Activated naive CD4-positive, alpha-beta T cell treated with anti-CD3 and anti-CD28 coated beads, Interleukin-2, amount 50 U/mL, for 24 hours (primary cell): ENCODE measurements around the gene PPP2R1B.

Experiments
- H3K27ac Mint-ChIP-seq: one replicate; pipeline ENCODE4 v1.8.0; 2021; ENCODE audit warnings: mild to moderate bottlenecking, mixed read lengths
- H3K27me3 Mint-ChIP-seq: one replicate; pipeline ENCODE4 v1.8.0; 2021; ENCODE audit warnings: mixed read lengths
- H3K36me3 Mint-ChIP-seq: one replicate; pipeline ENCODE4 v1.8.0; 2021; ENCODE audit warnings: mixed read lengths
- H3K4me1 Mint-ChIP-seq: one replicate; pipeline ENCODE4 v1.8.0; 2021; ENCODE audit warnings: mixed read lengths
- H3K4me3 Mint-ChIP-seq: one replicate; pipeline ENCODE4 v1.8.0; 2021; ENCODE audit warnings: mild to moderate bottlenecking, mixed read lengths
- H3K9me3 Mint-ChIP-seq: one replicate; pipeline ENCODE4 v1.8.0; 2021; ENCODE audit warnings: mixed read lengths

The PPP2R1B gene

DNA sequence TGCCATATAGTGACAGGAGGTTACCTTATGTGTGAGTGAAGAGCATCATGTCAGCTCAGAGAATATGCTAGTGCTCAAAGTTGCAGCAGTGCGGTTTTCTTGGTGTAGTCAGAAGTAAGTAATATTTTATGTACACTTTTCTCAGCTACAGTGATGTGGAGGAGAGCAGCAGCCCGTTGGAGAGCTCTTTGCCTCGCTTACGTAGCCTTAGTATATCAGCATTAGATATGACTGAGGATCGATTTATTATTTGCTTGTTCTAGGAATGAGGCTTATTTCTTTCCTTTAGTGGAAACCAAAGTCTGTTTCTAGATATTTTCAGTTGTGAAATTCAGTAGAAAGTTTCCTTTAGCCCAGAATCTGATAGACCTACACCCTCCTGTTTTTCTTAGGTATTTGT, 63.6 kb downstream of the PPP2R1B start:
- H3K27ac Mint-ChIP-seq: no peak overlapping the region
- no peak overlapping the region for H3K4me3 Mint-ChIP-seq
- H3K36me3 Mint-ChIP-seq: peaks cover 16% of the 10 kb centered on the region
- H3K27me3 Mint-ChIP-seq: no peaks in the 10 kb centered on the region
- H3K9me3 Mint-ChIP-seq: no peaks in the 10 kb centered on the region
- peaks cover 4% of the 10 kb centered on the region for H3K4me1 Mint-ChIP-seq

DNA sequence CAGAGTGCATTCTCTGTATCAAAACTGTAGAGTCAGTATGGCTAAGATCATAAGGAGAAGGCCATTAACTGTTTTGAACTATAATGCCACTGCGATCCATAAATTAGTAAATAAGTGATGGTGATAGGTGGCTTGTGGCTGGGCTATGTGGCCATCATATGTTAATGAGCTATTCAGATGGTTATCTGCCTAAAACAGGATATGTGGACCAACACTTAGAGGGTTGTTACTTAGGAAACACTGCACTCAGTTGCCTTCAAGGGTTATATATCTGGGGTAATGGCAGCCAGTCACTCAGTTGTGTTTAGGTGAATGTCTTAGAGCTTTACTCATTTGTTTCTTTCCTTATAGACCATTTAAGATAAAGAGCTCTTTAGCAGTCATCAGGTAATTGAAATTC, 66.0 kb downstream of the PPP2R1B start:
- H3K4me1 Mint-ChIP-seq: peaks cover 4% of the 10 kb centered on the region
- no peak overlapping the region for H3K4me3 Mint-ChIP-seq
- H3K36me3 Mint-ChIP-seq: peaks cover 10% of the 10 kb centered on the region
- H3K27ac Mint-ChIP-seq: no peak overlapping the region
- no peaks in the 10 kb centered on the region for H3K9me3 Mint-ChIP-seq
- H3K27me3 Mint-ChIP-seq: no peaks in the 10 kb centered on the region

DNA sequence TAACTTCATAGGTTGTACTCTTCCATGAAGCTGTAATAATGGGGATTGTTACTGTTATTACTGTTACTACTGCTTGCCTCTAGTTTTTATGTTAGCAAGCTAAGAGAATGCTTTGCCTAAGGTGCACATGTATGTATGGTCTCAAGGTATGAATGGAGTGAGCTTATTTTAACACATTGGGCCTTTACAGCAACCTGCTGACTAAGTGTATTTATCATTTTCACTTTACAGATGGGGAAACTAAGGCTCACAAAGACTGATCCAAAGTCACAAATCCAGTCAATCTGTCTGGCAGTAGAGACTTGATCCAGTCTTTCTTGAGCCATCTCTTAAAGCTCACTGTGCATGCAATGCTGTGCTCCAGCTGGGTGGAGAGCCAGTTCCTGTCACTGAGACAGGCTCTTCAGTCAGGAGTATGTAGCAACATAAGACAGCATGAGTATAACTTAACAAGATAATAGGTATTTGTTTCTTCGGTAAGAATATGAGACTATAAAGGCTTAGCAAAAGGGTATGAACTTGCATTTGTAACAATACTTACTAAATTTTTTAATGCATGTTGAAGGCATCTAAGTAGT, 66.5 kb downstream of the PPP2R1B start:
- H3K27me3 Mint-ChIP-seq: no peaks in the 10 kb centered on the region
- no peak overlapping the region for H3K27ac Mint-ChIP-seq
- H3K4me1 Mint-ChIP-seq: peaks cover 4% of the 10 kb centered on the region
- no peaks in the 10 kb centered on the region for H3K9me3 Mint-ChIP-seq
- H3K4me3 Mint-ChIP-seq: no peak overlapping the region
- peaks cover 6% of the 10 kb centered on the region for H3K36me3 Mint-ChIP-seq

DNA sequence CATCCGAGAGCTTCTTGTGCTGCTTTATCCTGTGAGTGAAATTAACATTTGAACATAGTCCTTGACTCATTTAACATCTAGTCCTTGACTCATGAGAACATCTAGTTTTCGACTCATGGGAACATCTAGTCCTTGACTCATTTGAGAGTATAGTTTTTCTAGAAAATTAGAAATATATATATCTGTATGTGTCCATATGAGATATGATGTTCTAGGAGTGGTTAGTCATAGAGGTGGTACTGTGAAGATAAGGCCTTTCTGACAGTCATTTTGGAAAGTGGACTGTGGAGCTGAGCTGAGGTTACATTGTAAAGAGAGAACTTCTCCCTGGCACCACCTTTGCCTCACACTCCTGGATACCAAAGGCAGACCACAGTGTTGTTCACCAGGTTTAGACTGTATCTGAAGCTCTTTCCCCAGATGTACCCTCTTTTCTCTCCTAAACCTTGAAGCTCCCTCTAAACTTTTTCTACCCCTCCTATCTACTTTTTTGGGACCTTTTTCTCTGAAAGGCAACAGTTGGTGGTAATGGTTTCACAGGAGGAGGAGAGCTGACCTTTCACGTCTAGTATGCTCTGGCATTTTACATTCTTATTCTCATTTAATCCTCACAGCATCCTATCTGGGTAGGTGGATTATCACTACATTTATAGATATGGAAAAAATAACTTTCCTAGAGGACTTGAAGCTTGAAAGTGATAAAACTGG, 67.2 kb downstream of the PPP2R1B start:
- no peaks in the 10 kb centered on the region for H3K27me3 Mint-ChIP-seq
- H3K4me3 Mint-ChIP-seq: no peak overlapping the region
- no peaks in the 10 kb centered on the region for H3K9me3 Mint-ChIP-seq
- no peak overlapping the region for H3K27ac Mint-ChIP-seq
- H3K4me1 Mint-ChIP-seq: peaks cover 4% of the 10 kb centered on the region
- peaks cover 6% of the 10 kb centered on the region for H3K36me3 Mint-ChIP-seq

DNA sequence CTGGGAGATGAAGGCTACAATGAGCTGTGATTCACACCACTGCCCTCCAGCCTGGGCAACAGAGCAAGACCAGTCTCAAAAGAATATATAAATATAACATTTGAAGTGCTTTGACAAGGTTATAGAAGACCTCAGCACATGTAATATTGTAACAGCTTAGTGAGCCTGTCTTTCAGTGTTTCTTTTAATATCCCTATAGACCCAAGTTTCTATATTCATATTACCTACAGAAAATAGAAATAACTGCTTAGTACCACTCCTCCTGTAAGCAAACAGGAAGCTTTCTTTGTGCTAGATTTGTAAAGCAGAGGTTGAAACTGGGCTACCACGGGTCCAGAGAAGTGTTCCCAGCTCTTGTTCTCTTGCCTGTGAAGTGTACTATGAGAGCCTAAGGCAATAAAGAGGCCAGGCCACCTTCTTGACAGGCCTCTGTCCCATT, 68.2 kb downstream of the PPP2R1B start:
- Mint-ChIP-seq H3K4me1 (peaks cover 4% of the 10 kb centered on the region), H3K4me3 (no peak overlapping the region), H3K27ac (no peak overlapping the region), H3K36me3 (peaks cover 2% of the 10 kb centered on the region), H3K9me3 (no peaks in the 10 kb centered on the region), H3K27me3 (no peaks in the 10 kb centered on the region)

DNA sequence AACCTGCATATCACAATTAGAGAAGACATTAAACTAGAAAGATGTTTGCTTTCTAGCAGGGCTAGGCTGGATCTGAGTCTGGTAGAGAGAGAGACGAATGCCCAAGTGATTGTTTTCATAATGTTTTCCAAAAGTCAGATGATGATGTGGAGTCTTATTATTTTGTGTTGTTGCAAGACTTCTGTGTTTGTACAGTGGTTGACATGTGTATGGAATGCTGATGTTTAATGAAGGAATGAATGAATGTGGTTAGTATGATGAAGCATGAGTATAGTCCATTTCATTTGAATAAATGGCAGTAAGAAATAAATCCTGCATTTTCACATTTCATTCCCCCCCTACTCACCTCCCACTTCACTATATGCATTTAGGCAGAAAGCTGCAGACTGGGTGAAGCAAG, 69.6 kb downstream of the PPP2R1B start:
- Mint-ChIP-seq H3K4me1 (peaks cover 4% of the 10 kb centered on the region), H3K4me3 (no peak overlapping the region), H3K36me3 (peaks cover 5% of the 10 kb centered on the region), H3K9me3 (no peaks in the 10 kb centered on the region), H3K27me3 (no peaks in the 10 kb centered on the region), H3K27ac (no peak overlapping the region)

DNA sequence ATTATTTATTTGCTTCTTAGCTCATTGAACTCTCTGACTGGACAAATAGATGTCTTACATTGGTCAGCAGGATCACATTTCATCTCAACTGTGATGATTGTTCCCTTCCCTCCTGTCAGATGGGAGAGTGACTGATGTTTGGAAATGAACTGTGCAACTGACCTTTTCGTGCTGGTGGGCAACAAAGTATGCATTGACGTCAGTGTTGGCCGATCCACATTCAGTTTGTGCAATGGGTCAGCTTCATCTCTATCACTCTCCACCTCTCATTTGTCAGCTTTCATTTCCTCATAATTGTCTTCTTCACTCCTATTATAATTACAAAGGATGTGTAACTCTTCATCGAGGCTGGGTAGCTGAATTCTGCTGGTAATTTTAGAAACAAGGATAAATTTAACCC, 71.3 kb downstream of the PPP2R1B start:
- peaks cover 4% of the 10 kb centered on the region for H3K4me1 Mint-ChIP-seq
- no peaks in the 10 kb centered on the region for H3K27me3 Mint-ChIP-seq
- no peak overlapping the region for H3K4me3 Mint-ChIP-seq
- peaks cover 7% of the 10 kb centered on the region for H3K36me3 Mint-ChIP-seq
- no peaks in the 10 kb centered on the region for H3K9me3 Mint-ChIP-seq
- no peak overlapping the region for H3K27ac Mint-ChIP-seq

DNA sequence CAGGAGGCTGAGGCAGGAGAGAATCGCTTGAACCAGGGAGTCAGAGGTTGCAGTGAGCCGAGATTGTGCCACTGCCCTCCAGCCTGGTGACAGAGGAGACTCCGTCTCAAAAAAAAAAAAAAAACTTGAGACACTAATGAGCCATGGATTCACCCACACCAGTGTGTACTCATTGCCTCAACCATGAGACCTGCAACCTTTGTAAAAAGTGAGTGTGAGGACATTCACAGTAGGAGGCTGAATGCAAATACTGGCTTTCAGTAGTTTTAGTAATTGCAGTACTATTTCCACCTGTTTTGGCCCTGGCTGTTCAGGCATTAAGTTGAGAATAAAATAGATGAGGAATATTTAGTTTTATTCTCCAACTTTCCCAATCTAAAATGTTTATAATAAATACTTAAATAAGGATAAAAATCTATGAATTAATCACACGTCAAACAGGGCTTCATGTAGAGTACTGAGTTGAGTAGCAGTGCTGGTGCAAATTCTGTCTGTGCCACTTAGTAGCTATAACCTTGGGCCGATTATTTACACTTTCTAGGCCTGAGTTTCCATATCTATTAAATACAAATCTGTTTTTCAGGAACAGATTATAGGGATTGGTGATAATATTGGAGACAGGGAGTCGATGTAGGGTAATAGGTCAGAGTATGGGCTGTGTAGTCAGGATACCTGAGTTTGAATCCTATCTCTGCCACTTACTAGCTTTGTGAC, 72.8 kb downstream of the PPP2R1B start:
- no peaks in the 10 kb centered on the region for H3K9me3 Mint-ChIP-seq
- peaks cover 12% of the 10 kb centered on the region for H3K36me3 Mint-ChIP-seq
- H3K27ac Mint-ChIP-seq: no peak overlapping the region
- no peaks in the 10 kb centered on the region for H3K4me1 Mint-ChIP-seq
- H3K4me3 Mint-ChIP-seq: no peak overlapping the region
- no peaks in the 10 kb centered on the region for H3K27me3 Mint-ChIP-seq

DNA sequence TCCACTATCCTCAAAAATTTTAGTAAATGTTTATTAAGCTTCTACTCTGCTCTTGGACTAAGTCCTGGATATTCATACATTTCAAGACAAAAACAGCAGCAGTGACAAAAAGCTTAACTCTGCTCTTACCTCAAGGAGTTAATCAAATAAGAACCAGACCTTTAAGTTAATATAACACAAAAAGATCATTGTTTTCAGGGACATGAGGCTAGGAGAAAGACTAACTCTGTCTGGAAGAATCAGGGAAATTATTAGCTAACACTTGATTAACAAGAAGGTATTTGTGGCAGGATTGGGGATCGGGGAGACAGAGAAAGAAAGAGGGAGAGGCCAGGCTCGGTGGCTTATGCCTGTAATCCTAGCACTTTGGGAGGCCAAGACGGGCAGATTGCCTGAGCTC, 74.4 kb downstream of the PPP2R1B start:
- Mint-ChIP-seq H3K9me3 (no peaks in the 10 kb centered on the region), H3K4me3 (no peak overlapping the region), H3K36me3 (peaks cover 18% of the 10 kb centered on the region), H3K4me1 (no peaks in the 10 kb centered on the region), H3K27ac (no peak overlapping the region), H3K27me3 (no peaks in the 10 kb centered on the region)

DNA sequence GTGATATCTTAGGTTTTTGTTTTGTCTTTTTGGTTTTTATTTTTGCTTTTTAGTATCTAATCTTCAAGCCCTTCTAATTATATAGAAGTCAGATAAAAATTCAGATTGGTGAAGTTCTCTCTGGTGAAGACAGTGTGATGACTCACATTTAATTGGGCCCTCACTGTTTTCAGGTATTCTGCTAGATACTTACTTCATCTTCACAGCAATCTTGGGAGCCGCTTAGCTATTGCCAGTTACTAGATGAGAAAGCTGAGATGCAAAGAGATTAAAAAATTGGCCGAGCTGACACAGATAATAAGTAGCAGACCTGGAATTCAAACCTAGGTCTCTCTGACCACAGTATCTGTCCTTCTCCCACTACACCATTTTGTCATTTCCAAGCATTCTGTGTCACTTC, 75.0 kb downstream of the PPP2R1B start:
- no peaks in the 10 kb centered on the region for H3K27me3 Mint-ChIP-seq
- H3K27ac Mint-ChIP-seq: no peak overlapping the region
- no peaks in the 10 kb centered on the region for H3K4me1 Mint-ChIP-seq
- H3K36me3 Mint-ChIP-seq: peaks cover 18% of the 10 kb centered on the region
- no peak overlapping the region for H3K4me3 Mint-ChIP-seq
- H3K9me3 Mint-ChIP-seq: no peaks in the 10 kb centered on the region

DNA sequence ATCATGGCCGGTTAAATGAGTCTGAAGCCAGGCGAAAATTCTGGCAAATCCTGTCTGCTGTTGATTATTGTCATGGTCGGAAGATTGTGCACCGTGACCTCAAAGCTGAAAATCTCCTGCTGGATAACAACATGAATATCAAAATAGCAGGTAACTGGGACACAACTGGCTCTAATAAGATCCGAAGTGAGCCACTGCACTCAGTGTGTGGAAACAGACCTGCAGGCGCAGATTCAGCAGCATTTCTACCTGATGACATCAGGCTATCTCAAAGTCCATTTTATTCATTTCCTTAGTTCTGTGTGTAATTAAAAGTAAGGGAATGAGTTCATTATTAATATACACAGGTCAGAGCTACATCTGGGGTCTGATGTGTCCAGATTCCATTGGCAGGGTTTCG, 78.2 kb downstream of the PPP2R1B start:
- H3K36me3 Mint-ChIP-seq: peaks cover 16% of the 10 kb centered on the region
- H3K27me3 Mint-ChIP-seq: no peaks in the 10 kb centered on the region
- H3K9me3 Mint-ChIP-seq: no peaks in the 10 kb centered on the region
- H3K4me1 Mint-ChIP-seq: no peaks in the 10 kb centered on the region
- H3K4me3 Mint-ChIP-seq: no peak overlapping the region
- H3K27ac Mint-ChIP-seq: no peak overlapping the region

DNA sequence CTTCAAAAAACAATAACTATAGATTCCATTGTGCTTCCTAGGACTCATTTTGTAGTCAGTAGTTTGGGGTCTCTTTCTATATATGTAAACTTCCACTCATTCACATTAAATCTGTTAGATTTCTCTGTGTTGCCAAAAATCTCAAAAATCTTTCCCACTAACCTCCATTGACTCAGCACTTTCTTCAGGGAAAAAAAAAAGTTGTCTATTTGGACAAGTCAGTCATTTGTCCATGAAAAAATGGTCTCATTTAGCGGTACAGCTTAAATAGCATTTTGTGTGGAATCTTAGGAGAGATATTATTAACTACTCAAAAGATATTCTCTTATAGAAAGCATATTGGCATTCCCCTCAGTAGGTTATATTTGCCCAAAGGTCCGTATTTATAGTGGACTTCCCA, 81.9 kb downstream of the PPP2R1B start:
- no peaks in the 10 kb centered on the region for H3K27me3 Mint-ChIP-seq
- H3K36me3 Mint-ChIP-seq: peaks cover 11% of the 10 kb centered on the region
- peaks cover 4% of the 10 kb centered on the region for H3K4me1 Mint-ChIP-seq

DNA sequence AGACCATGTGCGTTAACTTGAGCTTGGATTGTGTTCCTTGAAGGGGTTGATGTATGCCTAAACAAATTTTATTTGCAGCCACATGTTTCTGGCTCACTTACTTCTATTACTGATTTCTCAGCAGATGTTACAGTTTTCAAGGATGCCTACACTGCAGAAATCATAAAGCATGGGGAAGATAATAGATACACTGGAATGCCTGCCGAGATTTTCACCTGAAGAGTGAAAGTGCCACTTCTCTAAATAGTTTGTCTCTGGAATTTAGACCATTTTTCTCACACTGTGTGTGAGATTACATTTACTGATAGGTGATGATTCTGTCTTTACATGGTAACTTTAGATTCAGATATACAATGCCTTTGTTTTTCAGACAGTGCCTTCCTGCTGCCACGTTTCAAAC, 82.4 kb downstream of the PPP2R1B start:
- Mint-ChIP-seq H3K9me3 (no peaks in the 10 kb centered on the region), H3K27me3 (no peaks in the 10 kb centered on the region), H3K4me1 (peaks cover 4% of the 10 kb centered on the region), H3K27ac (no peak overlapping the region), H3K4me3 (no peak overlapping the region), H3K36me3 (peaks cover 8% of the 10 kb centered on the region)

More for the DNA sequence above, 81.9 kb downstream of the PPP2R1B start:
- no peaks in the 10 kb centered on the region for H3K9me3 Mint-ChIP-seq
- H3K4me3 Mint-ChIP-seq: no peak overlapping the region
- no peak overlapping the region for H3K27ac Mint-ChIP-seq

DNA sequence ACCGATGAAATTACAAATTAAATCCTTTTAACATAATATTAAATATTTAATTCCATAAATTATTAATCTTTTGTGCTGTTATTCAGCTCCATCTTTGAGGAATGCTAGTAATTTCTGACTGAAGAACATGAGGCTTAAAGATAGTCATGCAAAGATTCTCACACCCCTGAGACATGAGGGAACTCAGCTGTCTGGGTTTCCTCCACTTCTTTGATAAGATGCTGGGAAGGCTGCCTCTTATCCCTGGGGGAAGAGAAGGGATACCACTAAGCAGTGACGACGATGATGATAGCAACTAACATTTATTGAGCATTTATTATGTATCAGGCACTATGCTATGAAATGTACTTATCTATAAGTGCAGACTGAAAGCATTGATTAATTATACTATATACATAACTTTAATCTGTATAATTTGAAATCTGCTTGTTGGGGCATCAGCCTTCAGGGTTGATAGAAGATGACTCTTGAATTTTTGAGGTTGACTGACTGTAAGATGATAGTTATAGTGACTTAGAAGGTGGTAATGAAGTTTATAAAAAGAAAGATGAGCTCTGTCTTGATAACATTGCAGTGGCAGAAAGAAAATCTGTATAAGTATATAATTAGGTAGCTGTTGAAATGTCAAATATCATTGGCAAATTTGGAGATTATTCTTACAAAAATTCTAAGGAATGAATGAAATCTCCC, 85.6 kb downstream of the PPP2R1B start:
- Mint-ChIP-seq H3K4me1 (peaks cover 4% of the 10 kb centered on the region), H3K9me3 (no peaks in the 10 kb centered on the region), H3K4me3 (no peak overlapping the region), H3K27me3 (no peaks in the 10 kb centered on the region), H3K27ac (no peak overlapping the region), H3K36me3 (no peaks in the 10 kb centered on the region)
